AG04449 (cell line): Measurements from ENCODE around the gene RAPGEF2.

ENCODE experiments used
- CTCF ChIA-PET: fragments of 350-600 bp; formaldehyde crosslinking; extraction: SDS; loops from one replicate; lab custom pipeline; 2021; ENCODE audit warnings: antibody characterized with exemption; lab: Yijun Ruan, JAX
- POLR2A ChIA-PET: fragments of 400-600, 350-600 bp; formaldehyde crosslinking; extraction: SDS; loops from one replicate; lab custom pipeline; 2020; ENCODE audit warnings: antibody characterized with exemption, inconsistent platforms; lab: Yijun Ruan, JAX
- DNase-seq: peaks from one replicate; pipeline ENCODE4 v3.0.0-alpha.2; 2010; ENCODE audit warnings: low read depth, low spot score
- H3K4me3 ChIP-seq: 2 replicates; pipeline ENCODE4 v1.5.1; 2011; ENCODE audit warnings: low read depth, mild to moderate bottlenecking, control low read depth, low read length
- CTCF ChIP-seq: IDR thresholded peaks from one replicate; pipeline ENCODE4 v1.5.1; 2011; ENCODE audit warnings: mild to moderate bottlenecking, moderate library complexity, low read length, control low read depth, inconsistent platforms; ENCODE audit not compliant: insufficient read depth; ENCODE audit errors: missing control alignments

Gene RAPGEF2

DNA sequence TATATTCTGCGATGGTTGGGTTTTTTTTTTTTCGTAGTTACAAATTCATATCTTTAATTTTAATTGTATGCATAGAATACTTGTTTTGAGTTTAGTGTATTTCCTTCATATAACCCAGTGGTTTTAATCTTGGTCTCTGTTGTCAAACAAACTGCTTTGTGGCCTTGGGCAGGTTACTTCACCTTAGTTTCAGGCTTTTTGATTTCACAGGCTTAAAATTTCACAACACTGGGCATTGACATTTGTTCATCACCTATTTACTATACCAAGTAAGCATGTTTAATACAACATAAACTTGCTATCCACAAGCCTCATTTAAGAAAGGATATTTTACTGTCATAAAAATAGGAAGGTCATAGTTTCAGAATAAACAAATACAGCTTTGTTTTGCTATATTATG is 14.7 kb downstream of the RAPGEF2 start:
- no peak overlapping the region for H3K4me3 ChIP-seq
- DNase-seq: no peak
- TF ChIP-seq CTCF: no peak
- ChIA-PET CTCF (no interaction called here), POLR2A (interaction anchor here (0.7 kb wide), 1 partner anchor 20 kb away, joined by 3 read pairs; no protein-coding TSS in a partner anchor)

GRCh38 chr4:159117968-159118367 is 15.1 kb downstream of the RAPGEF2 start:
- CTCF ChIA-PET: no interaction called here
- POLR2A ChIA-PET: interaction anchor here (0.7 kb wide), 1 partner anchor 20 kb away, joined by 3 read pairs; no protein-coding TSS in a partner anchor
- TF ChIP-seq CTCF: no peak
- H3K4me3 ChIP-seq: no peak overlapping the region
- no peak for DNase-seq

DNA sequence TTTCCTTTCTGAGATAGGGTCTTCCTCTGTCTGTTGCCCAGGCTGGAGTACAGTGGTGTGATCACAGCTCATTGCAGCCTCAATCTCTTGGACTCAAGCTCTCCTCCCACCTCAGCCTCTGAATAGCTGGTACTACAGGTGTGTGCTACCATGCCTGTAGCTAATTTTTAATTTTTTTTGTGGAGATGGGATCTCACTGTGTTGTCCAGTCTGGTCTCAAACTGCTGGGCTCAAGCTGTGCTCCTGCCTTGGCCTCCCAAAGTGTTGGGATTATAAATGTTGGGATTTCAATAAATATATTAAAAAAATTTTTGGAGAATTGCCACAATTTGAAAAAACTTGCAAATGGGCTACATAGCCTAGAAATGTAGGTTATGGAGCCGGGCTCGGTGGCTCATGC is 18.5 kb downstream of the RAPGEF2 start:
- no peak overlapping the region for H3K4me3 ChIP-seq
- no peak for TF ChIP-seq CTCF
- POLR2A ChIA-PET: no interaction called here
- CTCF ChIA-PET: no interaction called here
- DNase-seq: no peak

DNA sequence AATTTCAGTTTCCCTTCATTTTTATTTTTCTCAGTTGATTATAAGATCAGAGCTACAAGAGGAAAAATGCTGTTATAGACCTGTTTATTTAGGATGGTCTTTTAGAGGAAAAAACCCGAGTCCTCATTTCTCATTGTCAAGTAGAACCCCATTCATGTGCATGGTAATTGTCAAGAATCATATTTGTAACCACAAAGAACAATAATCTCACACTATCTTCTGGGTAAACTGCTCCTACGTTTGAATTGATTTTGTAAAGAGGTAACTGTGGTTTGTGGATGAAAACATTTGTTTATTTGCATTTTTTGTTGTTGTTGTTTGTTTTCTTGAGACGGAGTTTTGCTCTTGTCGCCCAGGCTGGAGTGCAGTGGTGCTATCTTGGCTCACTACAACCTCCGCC is 23.8 kb downstream of the RAPGEF2 start:
- DNase-seq: no peak
- H3K4me3 ChIP-seq: no peak overlapping the region
- CTCF ChIA-PET: no interaction called here
- TF ChIP-seq CTCF: no peak
- POLR2A ChIA-PET: no interaction called here

- CTCF ChIA-PET: interaction anchor here (1.4 kb wide), 1 partner anchor 10 kb away, joined by 4 read pairs; no protein-coding TSS in a partner anchor
- no peak for DNase-seq
- POLR2A ChIA-PET: no interaction called here
- H3K4me3 ChIP-seq: no peak overlapping the region
- no peak for TF ChIP-seq CTCF
Measured at GRCh38 chr4:159127745-159128518, 25.1 kb downstream of the RAPGEF2 start.

- POLR2A ChIA-PET: interaction anchor here (0.7 kb wide), 1 partner anchor 9 kb away, joined by 3 read pairs; no protein-coding TSS in a partner anchor
- CTCF ChIA-PET: no interaction called here
- DNase-seq: no peak
- no peak for TF ChIP-seq CTCF
- no peak overlapping the region for H3K4me3 ChIP-seq
Measured at GRCh38 chr4:159129814-159130550, 27.1 kb downstream of the RAPGEF2 start.
